Activated T-helper 17 cell treated with anti-CD3 and anti-CD28 coated beads, Interleukin-2, amount 50 U/mL, for 72 hours (primary cell): Measurements from ENCODE around the gene TMEFF2. TPM values are rescaled to one million over a fixed set of nuclear protein-coding genes. Genes with fewer than 3 reads are reported as not detected.
A peak's percentile ranks its signal among the peaks of the same experiment; 100 is the strongest.
"Not testable (repeated sequence)": the region's sequence is repeated elsewhere in the genome, so short reads cannot be mapped to it uniquely, and the experiment has no call there.

Experiments used
- ATAC-seq: fragments of 150-1000 bp; cut with Tn5 transposase; replicated peaks from 2 replicates; pipeline ENCODE4 v1.10.0; 2021; ENCODE audit warnings: mild to moderate bottlenecking, moderate library complexity
- H3K27ac Mint-ChIP-seq: one replicate; pipeline ENCODE4 v1.8.0; 2022; ENCODE audit warnings: mixed read lengths
- H3K27me3 Mint-ChIP-seq: one replicate; pipeline ENCODE4 v1.8.0; 2022; ENCODE audit warnings: mixed read lengths
- H3K36me3 Mint-ChIP-seq: one replicate; pipeline ENCODE4 v1.8.0; 2022; ENCODE audit warnings: low read depth, mild to moderate bottlenecking, mixed read lengths
- H3K4me1 Mint-ChIP-seq: one replicate; pipeline ENCODE4 v1.8.0; 2022; ENCODE audit warnings: mixed read lengths
- H3K4me3 Mint-ChIP-seq: one replicate; pipeline ENCODE4 v1.8.0; 2022; ENCODE audit warnings: mild to moderate bottlenecking, mixed read lengths
- H3K9me3 Mint-ChIP-seq: one replicate; pipeline ENCODE4 v1.8.0; 2022; ENCODE audit warnings: mixed read lengths
- total RNA-seq, 2 donors: library from RNA; stranded (reverse); gene quantifications; one replicate each; pipeline ENCODE4 v1.2.3, GENCODE V29; 2022

The TMEFF2 gene
- total RNA-seq, 2 donors from 2014 or later = not detected

DNA sequence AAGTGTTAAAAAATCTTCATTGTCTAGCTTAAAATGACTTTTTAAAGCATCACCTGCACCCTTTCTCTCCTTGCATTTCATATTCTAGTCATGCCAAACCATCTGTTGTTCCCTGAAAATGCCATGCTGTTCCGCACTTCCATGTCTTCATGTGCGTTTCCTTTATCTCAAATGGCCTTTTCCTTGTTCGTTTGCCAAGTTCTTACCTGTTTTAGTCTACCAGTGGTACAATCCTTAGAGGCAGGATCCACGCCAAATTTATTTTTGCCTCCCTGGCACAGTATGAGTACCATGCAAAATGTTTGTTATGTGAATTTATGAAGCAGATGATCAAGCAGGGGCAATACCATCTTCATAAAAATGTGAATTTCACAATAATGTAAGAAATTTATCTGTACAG is 37.0 kb downstream of the TMEFF2 start:
- H3K4me1 Mint-ChIP-seq = peaks cover 6% of the 10 kb centered on the region
- peaks cover 12% of the 10 kb centered on the region for H3K27me3 Mint-ChIP-seq
- H3K36me3 Mint-ChIP-seq = no peaks in the 10 kb centered on the region
- H3K9me3 Mint-ChIP-seq = no peaks in the 10 kb centered on the region
- H3K4me3 Mint-ChIP-seq = no peak overlapping the region
- no peak for ATAC-seq
- no peak overlapping the region for H3K27ac Mint-ChIP-seq

DNA sequence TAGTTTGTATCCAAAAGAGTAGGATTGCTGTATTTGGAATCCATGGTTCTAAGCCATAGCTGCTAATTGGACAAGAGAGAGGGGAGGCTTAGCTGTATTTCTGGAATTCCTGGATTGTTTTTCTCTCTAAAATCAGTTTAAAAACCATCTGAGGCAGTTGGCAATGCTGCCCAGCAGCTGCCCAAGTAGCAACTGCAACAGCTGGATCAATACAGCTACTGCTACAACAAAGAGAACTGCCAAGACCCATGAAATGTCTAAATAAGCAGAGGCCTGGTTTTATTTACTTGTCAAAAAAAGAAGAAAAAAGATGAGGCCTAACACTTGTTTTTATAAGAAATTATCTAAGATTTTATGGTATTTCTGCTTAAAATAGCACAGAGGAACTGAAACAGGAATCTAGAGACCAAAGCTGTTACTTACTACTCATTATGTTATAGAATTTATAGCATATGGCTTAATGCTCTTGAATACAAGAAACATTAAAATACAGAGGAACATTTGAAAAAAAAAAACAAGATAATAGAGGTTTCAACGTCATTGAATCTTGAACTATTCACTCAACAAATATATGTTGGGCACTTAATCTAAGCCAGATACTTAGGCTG is 39.1 kb downstream of the TMEFF2 start:
- no peak for ATAC-seq
- Mint-ChIP-seq H3K4me1 (no peaks in the 10 kb centered on the region), H3K36me3 (no peaks in the 10 kb centered on the region), H3K27ac (no peak overlapping the region), H3K4me3 (no peak overlapping the region), H3K9me3 (no peaks in the 10 kb centered on the region), H3K27me3 (peaks cover 12% of the 10 kb centered on the region)

DNA sequence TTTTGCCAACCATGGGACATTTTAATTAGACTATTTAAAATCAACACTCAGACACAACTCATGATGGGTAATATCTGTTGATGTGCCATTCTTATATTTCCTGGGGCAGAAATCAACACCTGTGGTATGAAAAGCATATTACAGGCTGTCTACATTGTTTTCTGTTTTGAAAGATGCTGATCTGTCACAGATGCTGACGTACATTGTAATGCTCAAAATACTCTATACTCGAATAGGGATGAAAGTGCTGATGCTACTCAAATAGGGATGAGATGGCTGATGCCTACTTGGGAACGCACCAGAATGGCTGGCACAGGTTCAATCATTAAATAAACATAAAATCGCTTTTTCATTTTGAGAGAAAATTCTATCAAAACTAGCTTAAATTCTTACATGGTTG is 41.2 kb downstream of the TMEFF2 start:
- ATAC-seq = no peak
- H3K9me3 Mint-ChIP-seq = no peaks in the 10 kb centered on the region
- no peak overlapping the region for H3K4me3 Mint-ChIP-seq
- no peaks in the 10 kb centered on the region for H3K4me1 Mint-ChIP-seq
- peaks cover 11% of the 10 kb centered on the region for H3K27me3 Mint-ChIP-seq
- no peaks in the 10 kb centered on the region for H3K36me3 Mint-ChIP-seq
- H3K27ac Mint-ChIP-seq = no peak overlapping the region

DNA sequence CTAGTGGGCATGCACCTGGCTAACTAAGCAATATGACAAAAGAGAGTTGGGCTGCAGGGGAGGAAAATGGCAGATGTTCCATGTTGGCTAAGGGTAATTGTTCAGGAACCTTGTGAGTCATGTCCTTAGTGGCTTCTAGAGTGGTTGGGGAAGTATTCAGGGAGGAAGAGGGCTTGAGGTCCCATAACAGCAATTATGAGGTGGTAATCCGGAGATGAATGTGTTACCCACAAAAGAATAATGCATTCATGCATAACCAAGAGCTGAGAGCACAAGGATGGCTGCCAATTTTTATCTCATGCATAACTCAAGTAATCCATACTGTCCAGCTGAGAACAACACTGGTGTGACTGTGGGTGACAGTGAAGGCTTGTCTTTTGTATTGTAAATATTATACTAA is 42.9 kb downstream of the TMEFF2 start:
- peak; percentile 21 for ATAC-seq

DNA sequence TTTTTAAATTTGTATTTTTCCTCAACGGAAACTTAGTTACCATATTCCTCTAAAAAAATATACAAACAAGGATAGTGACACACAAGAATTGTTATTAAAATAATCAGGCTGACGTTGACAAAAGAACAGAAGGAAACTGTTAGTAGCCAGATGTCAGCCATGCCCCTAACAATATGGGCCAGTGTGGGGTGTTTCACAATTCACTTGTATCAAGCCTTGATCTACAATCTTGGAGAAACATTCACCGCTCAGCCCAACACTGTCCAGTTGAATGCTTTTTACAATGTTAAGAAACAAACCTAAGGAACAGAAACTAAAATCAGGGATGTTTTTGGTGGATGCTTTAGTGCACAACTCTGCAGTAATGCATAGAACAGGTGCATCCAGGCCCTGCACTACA is 44.6 kb downstream of the TMEFF2 start:
- Mint-ChIP-seq H3K36me3 (no peaks in the 10 kb centered on the region), H3K27ac (no peak overlapping the region), H3K27me3 (peaks cover 3% of the 10 kb centered on the region), H3K4me1 (no peaks in the 10 kb centered on the region), H3K4me3 (no peak overlapping the region), H3K9me3 (no peaks in the 10 kb centered on the region)
- no peak for ATAC-seq

More for the DNA sequence above, 42.9 kb downstream of the TMEFF2 start:
- no peaks in the 10 kb centered on the region for H3K9me3 Mint-ChIP-seq
- no peaks in the 10 kb centered on the region for H3K36me3 Mint-ChIP-seq
- peaks cover 6% of the 10 kb centered on the region for H3K27me3 Mint-ChIP-seq
- no peak overlapping the region for H3K4me3 Mint-ChIP-seq
- no peak overlapping the region for H3K27ac Mint-ChIP-seq
- H3K4me1 Mint-ChIP-seq = no peaks in the 10 kb centered on the region

DNA sequence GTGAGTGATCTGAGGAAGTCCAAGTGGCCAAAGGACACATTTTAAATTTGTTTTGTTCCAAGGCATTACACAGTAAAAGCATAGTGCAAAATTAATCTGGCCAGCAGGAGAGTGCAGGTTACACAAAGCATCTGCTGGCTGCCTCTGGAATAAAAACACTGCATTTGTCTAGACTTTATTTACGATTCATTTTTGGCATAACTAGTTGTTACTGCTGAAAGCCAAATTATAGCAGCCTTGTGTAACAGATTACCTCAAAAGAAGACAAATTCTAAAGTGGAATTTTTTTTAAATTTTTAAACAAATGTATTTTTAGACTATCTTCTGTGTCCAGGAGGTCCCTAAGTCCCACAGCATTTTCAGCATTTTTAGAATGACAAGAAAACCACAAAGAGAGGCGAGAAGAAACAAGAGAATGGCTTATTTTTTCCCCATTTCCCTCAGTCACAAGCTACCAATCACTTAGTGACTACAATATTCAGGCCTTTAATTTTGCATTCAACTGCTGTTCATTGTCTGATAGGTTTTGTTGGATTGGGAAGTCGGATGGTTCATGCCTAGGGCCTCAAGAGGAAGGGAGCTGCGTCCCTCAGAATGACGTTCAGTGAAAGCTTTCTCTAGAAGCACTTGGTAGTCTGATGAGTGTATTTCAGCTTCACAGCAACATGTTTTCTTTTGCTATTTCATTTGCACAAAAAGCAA is 46.0 kb downstream of the TMEFF2 start:
- no peak for ATAC-seq
- H3K4me1 Mint-ChIP-seq = no peaks in the 10 kb centered on the region
- no peaks in the 10 kb centered on the region for H3K9me3 Mint-ChIP-seq
- H3K27ac Mint-ChIP-seq = no peak overlapping the region
- H3K36me3 Mint-ChIP-seq = no peaks in the 10 kb centered on the region
- peaks cover 9% of the 10 kb centered on the region for H3K27me3 Mint-ChIP-seq
- H3K4me3 Mint-ChIP-seq = no peak overlapping the region

DNA sequence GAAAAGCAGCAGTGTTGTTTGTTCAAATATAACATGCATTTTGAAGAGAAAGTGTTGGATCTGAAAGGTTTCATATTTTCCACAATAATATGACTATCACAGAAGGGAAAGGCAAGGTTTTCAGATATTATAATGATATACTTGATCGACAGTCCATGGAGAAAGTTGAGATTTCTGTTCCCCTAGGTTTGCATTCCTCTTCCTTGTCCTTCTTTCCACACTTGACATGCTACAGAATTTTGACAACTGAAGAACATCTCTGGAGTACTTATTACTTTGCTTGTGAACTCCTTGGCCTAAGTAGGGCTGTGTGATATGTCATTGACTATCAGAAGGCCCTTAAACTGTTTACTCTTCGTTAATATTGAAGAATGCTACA is 46.5 kb downstream of the TMEFF2 start:
- Mint-ChIP-seq H3K27me3 (peaks cover 7% of the 10 kb centered on the region), H3K4me3 (no peak overlapping the region), H3K9me3 (no peaks in the 10 kb centered on the region), H3K4me1 (no peaks in the 10 kb centered on the region), H3K36me3 (no peaks in the 10 kb centered on the region), H3K27ac (no peak overlapping the region)
- ATAC-seq = no peak

DNA sequence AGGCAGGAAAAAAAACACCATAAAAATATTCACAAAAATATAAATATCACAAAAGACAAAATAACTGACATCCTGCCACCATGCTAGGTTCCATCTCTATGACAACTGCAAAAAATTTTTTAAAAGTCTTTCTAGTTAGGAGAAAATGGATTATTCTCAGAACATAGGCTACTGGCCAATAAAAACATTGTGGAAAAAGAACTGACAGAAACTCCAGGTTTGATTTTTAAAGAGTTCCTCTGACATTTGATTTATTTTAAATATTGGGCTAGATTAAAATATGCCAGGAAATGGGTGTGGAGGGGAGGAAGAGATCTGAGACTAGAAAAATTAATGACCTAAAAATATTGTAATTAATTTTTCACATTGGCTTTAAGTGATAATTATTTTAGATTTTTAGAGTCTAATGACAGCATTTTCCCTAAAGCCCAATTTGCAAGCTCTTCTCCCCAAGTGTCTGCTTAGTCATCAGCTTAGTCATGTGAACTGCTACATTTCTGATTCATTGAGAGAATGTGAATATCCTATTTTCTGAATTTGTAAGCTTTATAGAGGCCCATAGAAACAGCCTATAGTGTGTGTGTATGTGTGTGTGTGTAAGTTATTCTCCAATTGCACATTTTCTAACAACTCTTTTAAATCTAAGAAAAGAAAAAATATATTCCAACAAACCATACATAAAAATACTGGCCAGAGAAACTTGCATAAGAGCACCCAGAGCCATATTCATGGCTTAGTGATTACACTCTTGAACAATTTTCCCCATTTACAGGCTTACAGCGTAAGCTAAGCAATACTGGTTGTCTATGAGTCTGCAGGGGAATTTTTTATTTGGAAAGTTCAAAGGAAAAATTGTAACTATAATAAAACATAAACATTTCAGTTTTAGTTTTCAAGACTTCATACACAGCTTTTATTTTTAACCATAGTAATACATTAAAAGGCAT is 48.4 kb downstream of the TMEFF2 start:
- Mint-ChIP-seq H3K27ac (no peak overlapping the region), H3K4me1 (no peaks in the 10 kb centered on the region), H3K36me3 (no peaks in the 10 kb centered on the region), H3K4me3 (no peak overlapping the region), H3K9me3 (no peaks in the 10 kb centered on the region), H3K27me3 (peaks cover 6% of the 10 kb centered on the region)
- ATAC-seq = peak; percentile 70

DNA sequence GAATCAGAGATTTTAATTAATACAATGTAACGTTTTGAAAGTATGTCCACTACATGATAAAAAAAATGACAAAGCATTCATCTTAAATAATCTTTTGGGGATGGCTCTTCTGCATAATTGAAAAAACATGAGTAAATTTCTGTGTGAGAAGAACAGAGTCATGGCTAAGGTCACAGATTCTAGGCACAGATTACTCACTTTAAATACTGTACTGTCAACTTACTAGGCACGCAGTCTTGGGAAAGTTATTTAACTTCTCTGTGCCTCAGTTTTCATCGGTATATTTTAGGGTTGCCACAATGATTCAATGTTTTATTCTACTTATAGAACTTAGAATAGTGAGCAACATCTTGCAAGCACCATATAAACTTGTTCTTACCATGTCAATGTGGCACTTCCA is 49.2 kb downstream of the TMEFF2 start:
- Mint-ChIP-seq H3K9me3 (no peaks in the 10 kb centered on the region), H3K4me3 (no peak overlapping the region), H3K27ac (no peak overlapping the region), H3K27me3 (peaks cover 10% of the 10 kb centered on the region), H3K36me3 (no peaks in the 10 kb centered on the region), H3K4me1 (no peaks in the 10 kb centered on the region)
- no peak for ATAC-seq

DNA sequence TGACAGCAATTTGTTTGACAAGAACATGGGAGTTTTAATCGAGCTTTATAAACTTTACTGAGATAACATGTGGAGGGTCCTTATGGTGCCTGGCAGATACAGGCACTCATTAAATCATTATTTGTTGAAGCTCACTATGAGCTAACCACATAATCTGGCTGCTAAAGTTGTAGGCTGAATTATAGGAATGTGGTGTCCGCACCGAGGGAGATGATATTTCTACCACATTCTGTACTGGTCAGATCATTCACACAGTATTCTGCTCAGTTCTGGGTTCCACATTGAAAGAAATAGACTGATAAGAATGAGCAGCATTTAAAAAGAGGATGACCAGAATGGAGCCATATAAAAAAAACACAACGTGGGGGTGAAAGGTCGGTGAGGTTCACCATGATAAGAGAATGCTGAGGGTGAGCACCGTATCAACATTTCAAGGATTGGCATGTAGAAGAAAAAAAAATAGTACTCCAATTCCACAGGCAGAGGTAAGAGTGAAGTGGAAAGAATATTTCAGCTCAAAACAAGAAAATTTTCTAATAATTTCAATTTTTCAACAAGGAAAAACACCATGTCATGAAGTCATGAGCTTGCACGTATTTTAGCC is 54.4 kb downstream of the TMEFF2 start:
- no peaks in the 10 kb centered on the region for H3K9me3 Mint-ChIP-seq
- no peak overlapping the region for H3K4me3 Mint-ChIP-seq
- peaks cover 25% of the 10 kb centered on the region for H3K27me3 Mint-ChIP-seq
- H3K36me3 Mint-ChIP-seq = no peaks in the 10 kb centered on the region
- no peaks in the 10 kb centered on the region for H3K4me1 Mint-ChIP-seq
- no peak overlapping the region for H3K27ac Mint-ChIP-seq
- ATAC-seq = no peak

DNA sequence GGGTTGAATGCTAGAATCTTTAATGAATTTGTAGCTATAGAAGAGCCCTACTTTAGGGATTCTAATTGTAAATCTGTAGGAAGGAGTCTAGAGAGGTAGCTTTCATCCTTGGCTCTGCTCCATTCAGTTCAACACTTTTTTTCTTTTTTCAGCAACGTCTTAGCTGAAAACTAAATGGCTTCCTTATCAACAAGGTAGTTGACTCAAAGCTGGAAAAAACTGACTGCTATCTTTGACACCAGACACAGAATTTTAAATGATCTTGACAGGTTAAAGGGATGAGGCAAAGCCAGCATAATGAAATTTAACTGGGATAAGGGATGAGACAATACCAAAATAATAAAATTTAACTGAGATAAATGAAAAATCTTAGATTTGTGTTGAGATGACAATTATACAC is 54.9 kb downstream of the TMEFF2 start:
- Mint-ChIP-seq H3K9me3 (no peaks in the 10 kb centered on the region), H3K27me3 (peaks cover 25% of the 10 kb centered on the region), H3K4me1 (no peaks in the 10 kb centered on the region)

DNA sequence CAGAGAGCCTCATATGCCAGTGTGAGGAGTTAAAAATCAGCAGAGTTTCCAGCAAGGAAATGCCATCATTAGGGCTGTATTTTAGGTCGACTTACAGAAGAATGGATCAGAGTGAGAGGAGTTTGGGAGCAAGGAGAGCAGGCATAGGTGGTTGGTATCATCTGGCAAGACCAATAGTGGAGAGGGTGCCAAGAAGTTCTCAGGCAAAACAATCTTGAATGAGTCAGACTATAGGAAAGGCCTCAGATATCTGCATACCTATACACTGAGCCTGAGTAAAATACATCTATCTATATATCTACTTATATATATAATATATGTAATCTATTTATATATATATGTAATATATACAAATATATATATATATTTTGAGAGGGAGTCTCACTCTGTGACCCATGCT is 57.3 kb downstream of the TMEFF2 start:
- H3K27me3 Mint-ChIP-seq = peaks cover 19% of the 10 kb centered on the region
- H3K4me1 Mint-ChIP-seq = no peaks in the 10 kb centered on the region
- no peaks in the 10 kb centered on the region for H3K9me3 Mint-ChIP-seq
- H3K27ac Mint-ChIP-seq = no peak overlapping the region
- H3K36me3 Mint-ChIP-seq = no peaks in the 10 kb centered on the region
- ATAC-seq = no peak
- no peak overlapping the region for H3K4me3 Mint-ChIP-seq

More for the DNA sequence above, 54.9 kb downstream of the TMEFF2 start:
- no peak overlapping the region for H3K4me3 Mint-ChIP-seq
- no peak for ATAC-seq
- H3K27ac Mint-ChIP-seq = no peak overlapping the region
- H3K36me3 Mint-ChIP-seq = no peaks in the 10 kb centered on the region

DNA sequence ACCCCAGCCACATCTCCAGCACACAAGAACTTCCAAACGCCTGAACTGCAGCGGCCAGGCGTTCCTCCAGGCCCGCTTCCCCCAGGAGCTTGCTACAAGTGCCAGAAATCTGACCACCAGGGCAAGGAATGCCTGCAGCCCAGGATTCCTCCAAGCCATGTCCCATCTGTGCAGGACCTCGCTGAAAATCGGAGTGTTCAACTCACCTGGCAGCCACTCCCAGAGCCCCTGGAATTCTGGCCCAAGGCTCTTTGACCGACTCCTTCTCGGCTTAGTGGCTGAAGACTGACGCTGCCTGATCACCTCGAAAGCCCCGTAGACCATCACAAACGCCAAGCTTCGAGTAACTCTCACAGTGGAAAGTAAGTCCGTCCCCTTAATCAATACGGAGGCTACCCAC is 62.1 kb downstream of the TMEFF2 start:
- not testable (repeated sequence) for H3K9me3 Mint-ChIP-seq, H3K4me3 Mint-ChIP-seq, H3K4me1 Mint-ChIP-seq, ATAC-seq, H3K36me3 Mint-ChIP-seq, H3K27ac Mint-ChIP-seq
- H3K27me3 Mint-ChIP-seq = peaks cover 11% of the 10 kb centered on the region

DNA sequence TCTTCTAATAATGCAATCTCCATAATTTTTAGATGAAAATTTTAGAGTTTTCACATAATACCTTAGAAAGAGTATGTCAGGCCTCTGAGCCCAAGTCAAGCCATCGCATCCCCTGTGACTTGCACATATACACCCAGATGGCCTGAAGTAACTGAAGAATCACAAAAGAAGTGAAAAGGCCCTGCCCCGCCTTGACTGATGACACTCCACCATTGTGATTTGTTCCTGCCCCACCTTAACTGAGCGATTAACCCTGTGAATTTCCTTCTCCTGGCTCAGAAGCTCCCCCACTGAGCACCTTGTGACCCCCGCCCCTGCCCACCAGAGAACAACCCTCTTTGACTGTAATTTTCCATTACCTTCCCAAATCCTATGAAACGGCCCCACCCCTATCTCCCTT is 64.4 kb downstream of the TMEFF2 start:
- H3K36me3 Mint-ChIP-seq, H3K4me3 Mint-ChIP-seq, H3K4me1 Mint-ChIP-seq, ATAC-seq, H3K27ac Mint-ChIP-seq, H3K9me3 Mint-ChIP-seq, H3K27me3 Mint-ChIP-seq: not testable (repeated sequence)
